Measurements from ENCODE around the gene ZNF236.
"Not testable (repeated sequence)": the region's sequence is repeated elsewhere in the genome, so short reads cannot be mapped to it uniquely, and the experiment has no call there.

The ZNF236 gene

DNA sequence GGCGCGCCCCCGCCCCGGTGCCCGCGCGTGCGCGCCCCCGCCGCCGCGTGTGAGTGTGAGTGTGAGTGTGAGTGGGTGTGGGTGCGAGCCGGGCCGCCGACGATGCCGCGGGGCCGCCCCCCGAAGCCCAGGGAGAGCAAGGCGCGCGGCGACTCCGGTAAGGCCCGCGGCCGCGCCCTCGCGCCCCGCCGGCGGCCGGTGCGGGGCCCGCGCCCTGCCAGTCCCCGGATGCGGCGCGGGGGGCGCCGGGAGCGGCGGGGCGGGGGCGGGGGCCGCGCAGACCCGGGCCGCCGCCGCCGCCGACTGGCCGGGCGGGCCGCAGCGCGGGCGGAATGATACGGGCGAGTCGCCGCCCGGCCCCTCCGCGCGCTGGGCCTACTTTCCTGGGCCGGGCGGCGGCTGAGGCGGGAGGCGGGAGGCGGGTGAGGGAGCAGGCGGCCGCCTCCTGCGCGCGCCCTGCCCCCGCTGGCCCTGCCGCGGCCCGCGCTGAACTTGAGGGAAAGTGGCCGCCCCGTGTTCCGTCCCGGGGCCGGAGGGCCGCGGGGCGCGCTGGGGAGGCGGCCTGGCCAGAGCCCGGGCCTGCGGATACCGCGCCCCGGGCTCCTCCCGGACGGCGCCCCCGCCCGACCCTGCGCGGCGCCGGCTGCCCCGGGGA is at the start of gene ZNF236:
Gene ZNF236 (plus strand): TSS at position 52 of the 655 bp plus-strand sequence. CDS start 51 bp downstream, at position 103.
- DNase-seq, result peak; percentile 69

GRCh38 chr18:76772665-76773064 is 49.7 kb upstream of the ZNF236 start:
- no peak for DNase-seq

- not testable (repeated sequence) for DNase-seq
Observed at GRCh38 chr18:76777036-76777435, 45.3 kb upstream of the ZNF236 start.

- DNase-seq, result no peak
Observed at GRCh38 chr18:76783786-76784484, 38.4 kb upstream of the ZNF236 start.

DNA sequence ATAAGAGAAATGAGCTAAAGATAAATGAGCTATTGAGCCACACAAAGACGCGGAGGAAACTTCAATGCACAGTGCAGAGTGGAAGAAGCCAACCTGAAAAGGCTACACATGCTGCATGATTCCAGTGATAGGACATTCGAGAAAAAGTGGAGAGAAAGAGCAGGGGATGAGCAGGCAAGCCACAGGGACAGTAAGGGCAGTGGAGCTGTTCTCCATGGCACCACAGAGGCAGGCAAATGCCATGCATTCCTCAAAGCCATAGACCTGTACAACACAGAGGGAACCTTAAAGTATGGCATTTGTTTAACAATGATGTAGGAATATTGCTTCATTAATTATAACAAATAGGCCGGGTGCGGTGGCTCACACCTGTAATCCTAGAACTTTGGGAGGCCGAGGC is 36.5 kb upstream of the ZNF236 start:
- DNase-seq, result no peak

- DNase-seq, result no peak
Observed at GRCh38 chr18:76788571-76789317, 33.6 kb upstream of the ZNF236 start.

GRCh38 chr18:76791106-76791505 is 31.3 kb upstream of the ZNF236 start:
- no peak for DNase-seq

GRCh38 chr18:76791642-76792041 is 30.7 kb upstream of the ZNF236 start:
- DNase-seq, result no peak

DNA sequence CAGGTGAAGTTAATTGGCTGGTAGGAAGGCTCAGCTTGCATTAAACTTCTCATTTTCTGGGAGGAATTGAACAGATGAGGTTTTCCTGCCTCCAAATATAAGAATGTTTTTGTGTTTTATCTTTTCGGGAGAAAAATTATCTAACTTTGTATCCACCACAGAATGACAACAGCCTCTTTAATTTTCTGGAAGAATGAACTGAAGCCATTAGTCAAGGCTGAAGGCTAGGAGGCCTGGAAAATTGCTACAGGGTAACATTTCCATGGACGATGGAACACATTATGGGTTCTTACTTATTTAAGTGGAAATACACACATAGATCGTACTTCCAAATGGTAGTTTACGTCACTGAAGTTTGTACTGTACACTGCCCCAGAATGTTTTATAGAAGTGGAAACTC is 28.0 kb upstream of the ZNF236 start:
- DNase-seq, result no peak

DNA sequence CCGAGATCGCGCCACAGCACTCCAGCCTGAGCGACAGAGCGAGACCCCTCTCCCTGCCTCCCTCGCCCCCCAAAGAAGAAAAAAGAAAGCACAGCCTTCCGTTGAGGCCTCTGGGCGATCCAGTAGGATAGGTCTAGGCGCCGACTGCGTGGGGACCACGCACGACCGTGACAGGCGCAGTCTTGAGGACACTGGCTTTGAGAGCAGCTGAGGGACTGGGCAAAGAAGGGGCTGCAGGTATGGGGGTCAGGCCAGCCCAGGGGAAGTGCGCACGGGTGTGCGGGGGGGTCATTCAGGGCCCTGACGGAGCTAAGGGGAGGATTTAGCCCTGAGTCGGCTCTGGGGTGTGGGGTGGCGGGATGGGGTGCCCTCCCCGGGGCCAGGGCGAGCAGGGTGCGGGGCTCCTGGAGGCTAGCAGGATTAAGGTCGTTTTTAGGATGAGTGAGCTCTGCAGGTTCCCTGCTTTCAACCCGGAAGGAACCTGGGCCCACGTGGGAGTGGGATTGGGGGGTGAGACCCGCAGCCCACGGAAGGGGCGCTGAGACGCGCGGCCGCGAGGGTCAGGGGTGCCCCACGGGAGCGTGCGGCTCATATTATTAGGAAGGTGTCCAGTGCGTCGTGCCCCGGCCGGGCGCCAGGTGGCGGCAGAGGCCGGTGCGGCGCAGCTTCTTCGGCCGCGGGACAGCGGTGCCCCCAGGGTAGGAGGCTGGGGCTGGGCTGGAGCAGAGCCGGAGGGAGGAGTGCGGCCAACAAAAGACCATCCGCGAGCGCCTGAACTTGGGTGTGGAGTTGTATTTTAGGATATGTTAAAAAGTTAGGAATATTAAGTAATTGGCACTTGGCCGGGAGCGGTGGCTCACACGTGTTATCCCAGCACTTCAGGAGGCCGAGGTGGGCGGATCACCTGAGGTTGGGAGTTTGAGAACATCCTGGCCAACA is 20.5 kb upstream of the ZNF236 start:
- DNase-seq, result peak; percentile 20

DNA sequence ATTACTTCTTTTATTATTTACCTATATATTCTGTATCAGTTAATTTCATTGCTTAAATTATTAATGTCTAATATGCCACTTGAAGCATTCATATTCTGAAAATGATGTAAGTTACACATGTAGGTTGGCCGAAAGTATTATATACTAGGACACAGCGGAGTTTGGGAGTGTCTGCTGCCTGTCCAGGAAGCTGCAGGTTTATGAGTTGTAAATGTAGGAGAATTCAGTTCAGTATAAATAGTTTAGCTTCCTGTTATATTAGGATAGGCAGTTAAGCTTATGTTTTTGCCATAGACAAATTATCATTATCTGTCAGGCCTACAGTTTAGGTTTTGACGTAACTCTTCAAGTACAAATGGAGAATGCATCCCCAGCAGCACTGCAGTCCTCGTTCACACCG is 18.9 kb upstream of the ZNF236 start:
- DNase-seq, result no peak

GRCh38 chr18:76803814-76804213 is 18.5 kb upstream of the ZNF236 start:
- DNase-seq, result peak; percentile 75

GRCh38 chr18:76805221-76805620 is 17.1 kb upstream of the ZNF236 start:
- no peak for DNase-seq

DNA sequence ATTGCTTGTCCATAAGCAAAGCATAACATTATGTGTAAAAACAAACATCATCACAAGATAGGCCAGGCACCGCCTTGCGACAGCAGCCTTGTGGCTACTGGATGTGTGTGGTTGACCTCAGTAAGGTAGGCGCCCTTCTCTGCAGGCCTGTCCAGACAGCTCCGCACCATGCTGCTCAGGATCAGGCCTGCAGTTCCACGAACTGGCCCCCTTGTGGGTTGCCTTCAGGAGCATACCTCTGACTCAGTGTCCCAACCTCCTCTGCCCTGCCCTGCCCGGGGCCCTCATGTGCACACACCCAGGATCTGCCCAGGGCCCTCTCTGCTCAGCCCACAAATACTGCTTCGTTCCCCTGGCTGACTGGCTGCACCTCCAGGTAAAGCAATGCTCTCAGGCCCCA is 16.1 kb upstream of the ZNF236 start:
- DNase-seq, result no peak

GRCh38 chr18:76808561-76808960 is 13.8 kb upstream of the ZNF236 start:
- DNase-seq, result no peak

GRCh38 chr18:76811530-76811929 is 10.8 kb upstream of the ZNF236 start:
- not testable (repeated sequence) for DNase-seq

DNA sequence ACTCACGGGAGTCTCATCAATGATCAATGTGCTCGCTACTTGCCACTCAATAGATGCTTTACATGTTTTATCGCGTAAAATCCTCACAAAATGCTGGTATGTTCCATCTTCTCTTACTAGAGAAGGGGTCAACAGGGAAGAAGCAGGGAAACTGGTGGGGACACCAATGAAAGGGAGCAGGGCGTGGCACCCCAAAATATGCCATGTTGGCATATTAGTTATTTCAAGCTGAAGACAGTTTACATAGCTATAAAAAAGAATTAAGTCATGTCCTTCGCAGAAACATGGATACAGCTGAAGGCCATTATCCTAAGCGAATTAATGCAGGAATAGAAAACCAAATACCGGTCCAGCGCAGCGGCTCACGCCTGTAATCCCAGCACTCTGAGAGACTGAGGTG is 8.1 kb upstream of the ZNF236 start:
- DNase-seq, result no peak

DNA sequence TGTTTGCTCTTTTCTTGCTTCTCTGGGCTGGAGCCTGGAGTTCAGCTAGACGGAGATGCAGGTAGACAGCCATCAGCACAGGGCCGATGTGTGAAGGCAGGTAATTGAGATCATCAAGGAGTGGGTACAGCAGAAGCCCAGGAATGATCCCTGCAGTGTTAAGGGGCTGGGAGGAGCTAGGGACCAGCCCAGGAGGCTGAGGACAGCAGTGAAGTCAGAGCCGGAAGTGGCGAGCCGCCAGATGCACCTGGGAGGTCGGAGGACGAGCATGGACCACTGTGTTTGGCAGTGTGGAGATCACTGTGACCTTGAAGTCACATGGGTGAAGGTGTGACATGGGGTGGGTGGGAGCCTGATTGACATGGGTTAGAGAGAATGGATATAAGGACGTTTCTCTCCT is 6.2 kb upstream of the ZNF236 start:
- no peak for DNase-seq

GRCh38 chr18:76817888-76818611 is 4.3 kb upstream of the ZNF236 start:
- DNase-seq, result no peak

- DNase-seq, result no peak
Observed at GRCh38 chr18:76819411-76820136, 2.8 kb upstream of the ZNF236 start.

GRCh38 chr18:76821356-76821874 is 942 bp upstream of the ZNF236 start:
- DNase-seq, result no peak

Data from kidney glomerular epithelial cell (primary cell).